Inferior parietal cortex (tissue), 1 donor: ENCODE measurements around the gene ACAD11.
A peak's percentile ranks its signal among the peaks of the same experiment; 100 is the strongest.

Experiments
- DNase-seq: peaks from one replicate; pipeline ENCODE4 v3.0.0-alpha.2; 2016; ENCODE audit errors: extremely low spot score

ACAD11 gene

DNA sequence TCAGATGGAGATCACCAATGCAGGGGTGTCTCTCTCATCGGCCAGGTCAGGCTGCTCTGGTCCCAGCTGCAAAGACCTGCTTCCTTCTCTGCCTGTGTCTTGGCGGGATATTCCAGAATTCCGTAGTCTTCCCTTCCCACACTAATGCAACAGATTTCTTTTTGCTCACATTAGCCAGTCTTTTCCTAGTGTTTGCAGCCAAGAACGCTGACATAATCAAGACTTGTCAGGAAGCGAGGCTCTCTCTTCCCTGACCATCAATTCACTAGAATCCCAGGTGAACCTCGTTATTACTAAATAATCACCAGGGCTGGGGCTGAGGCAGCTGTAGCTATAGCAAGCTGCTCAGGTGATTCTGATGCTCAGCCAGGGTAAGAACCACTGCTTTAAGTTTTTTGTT, 105.8 kb downstream of the ACAD11 start:
- no peak for DNase-seq

GRCh38 chr3:132550579-132551305, 108.9 kb downstream of the ACAD11 start:
- no peak for DNase-seq

DNA sequence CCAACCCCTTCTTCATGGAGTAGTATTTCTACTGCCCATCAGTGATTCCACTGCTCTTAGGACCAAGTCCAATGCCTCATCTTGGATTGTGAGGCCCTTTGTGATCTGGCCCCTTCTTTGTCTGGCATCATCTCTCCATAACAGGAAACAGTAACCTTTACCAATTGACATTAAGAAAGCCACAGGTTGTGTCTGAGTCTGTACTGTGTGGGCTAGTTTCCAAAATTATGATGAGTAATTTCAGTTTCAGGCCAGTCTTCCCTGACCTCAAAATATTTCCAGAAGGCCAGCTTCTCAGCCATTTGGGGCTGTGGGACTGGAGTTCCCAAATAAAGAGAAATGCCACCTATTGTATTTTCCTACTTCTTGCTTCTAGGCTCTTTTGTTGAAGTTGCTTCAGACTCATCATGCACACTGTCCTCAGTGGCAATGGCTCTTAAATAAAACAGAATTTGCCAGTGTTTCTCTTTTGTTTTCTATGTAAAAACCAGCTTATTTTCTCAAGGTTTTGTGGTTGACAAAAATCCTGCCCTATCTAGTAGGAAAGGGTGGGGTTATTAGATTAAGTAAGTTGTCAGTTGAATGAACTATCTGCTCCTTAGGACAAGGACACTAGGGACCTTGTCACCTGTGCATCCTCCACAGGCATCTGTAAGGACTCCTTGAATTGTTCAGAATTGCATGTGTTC, 109.6 kb downstream of the ACAD11 start:
- DNase-seq = no peak

DNA sequence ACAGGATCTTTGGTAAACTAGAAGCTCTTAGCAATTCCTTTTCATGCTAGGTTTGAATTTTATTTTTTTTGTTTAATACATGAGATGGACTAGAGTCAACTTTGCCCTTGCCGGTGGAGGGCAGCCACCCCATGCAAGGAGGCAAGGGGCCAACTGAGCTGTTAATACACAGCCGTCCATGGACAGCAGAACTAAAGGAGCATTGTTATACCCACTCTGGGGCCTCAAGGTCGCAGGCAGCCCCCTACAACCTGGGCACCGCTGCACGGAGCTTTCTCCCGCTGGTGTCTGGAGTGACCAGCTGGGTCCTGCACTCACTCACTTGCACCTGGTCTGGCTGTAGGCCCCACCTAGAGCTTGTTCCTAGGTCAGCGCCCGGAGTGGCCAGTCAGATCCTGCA, 110.4 kb downstream of the ACAD11 start:
- no peak for DNase-seq

DNA sequence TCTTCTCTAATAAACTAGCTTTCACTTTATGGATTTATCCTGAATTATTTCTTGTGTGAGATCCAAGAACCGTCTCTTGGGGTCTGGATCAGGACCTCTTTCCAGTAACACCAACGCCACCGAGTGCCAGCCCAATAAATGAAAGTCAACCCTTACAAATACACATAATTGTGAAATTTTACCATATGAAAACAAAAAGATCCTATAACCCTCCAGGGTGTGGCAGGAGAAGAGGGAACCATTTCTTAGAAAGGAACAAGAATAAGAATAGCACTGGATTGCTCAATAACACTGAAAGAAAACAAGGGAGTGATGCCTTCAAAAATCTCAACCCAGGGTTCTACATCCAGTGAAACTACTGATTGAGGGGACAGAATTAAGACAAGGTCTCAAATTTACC, 114.1 kb downstream of the ACAD11 start:
- DNase-seq = no peak

DNA sequence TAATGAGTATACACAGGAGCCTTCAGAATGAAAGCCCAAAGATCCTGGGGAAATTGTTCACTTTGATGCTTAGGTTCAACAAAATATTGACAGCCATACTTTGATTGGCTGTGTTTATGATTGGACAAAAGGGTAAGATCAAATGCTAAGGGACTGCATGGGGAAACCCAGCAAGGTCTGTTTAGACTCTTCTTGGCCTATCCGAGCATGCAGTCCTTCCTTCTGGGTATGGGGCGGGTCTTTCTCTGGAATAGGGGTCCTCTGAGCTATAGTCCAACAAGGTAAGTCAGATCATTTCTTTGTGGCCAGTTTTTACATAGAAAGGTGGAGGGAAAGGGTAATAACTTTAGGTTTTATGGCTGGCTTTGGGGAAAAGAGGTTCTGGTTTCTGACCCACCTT, 115.5 kb downstream of the ACAD11 start:
- DNase-seq = no peak

DNA sequence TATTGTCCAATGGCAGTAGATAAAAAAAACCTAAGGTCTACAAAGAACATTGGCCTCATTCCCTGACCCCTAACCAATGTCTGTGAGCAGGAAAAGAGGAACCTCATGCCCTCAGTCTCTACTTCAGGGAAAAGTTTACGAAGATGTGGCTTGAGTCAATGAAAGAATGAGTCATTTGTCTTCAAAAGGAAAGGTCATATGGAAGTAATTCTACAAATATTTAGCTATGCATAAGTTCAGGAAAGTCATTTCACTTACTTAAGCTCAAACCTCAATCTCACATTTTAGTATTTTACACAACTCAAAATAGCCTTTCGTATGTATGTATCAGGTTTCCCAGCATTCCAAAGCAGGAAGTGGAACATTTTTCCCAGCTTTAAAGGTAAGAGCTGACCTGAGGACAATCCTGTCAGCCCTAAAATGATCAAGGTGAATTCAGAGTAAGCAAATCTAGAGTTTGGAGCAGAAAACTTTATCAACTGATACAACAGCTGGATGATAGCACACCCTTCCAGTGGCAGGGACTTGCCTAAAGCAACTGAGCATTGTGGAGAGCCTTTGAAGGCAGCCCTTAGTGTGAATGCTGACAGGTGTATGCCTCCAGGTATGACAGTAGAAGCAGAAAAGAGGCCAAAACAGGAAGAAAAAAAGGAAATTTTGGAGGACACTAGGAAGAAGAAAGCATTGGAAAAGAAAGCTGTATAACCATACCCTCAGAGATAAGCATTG, 116.4 kb downstream of the ACAD11 start:
- DNase-seq = no peak

DNA sequence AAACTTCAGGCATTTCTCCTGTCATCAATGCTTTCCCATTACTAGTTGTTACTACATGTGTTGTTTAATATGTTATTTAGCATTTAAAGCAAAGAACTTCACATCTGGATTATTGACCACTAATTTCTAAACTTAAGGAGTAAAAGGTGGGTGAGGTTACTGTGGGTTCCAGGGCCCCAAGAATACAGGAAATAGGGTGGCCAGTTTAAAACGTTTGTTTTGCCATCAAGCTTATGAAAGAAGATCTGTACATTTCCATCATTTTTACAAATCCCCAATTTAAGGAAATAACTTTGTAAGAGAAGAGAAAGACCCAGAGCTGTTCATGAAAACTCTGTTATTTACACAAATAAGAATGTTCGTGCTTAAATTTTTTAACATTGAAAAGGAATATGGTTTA, 117.0 kb downstream of the ACAD11 start:
- no peak for DNase-seq

- DNase-seq = no peak
Observed at GRCh38 chr3:132539681-132540080, 119.9 kb downstream of the ACAD11 start.

GRCh38 chr3:132538072-132538471, 121.5 kb downstream of the ACAD11 start:
- no peak for DNase-seq

DNA sequence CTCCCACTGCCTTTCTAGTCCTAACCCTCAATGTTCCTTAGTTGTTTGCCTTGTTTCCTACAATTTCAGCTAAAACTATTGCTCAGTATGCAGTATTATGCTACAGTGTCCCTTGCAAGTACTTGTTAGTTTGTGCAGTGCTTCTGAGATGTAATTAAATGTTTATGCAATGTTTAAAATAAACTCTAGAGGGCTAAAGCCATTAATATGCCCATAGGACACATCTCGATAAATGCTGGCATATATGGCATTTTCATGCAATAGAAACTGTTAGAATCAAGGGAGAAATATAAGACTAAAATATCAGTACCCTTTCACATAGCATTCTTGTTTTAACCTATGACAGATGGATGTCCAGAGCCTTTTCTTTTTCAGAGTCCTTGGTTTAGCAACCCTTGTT, 122.3 kb downstream of the ACAD11 start:
- no peak for DNase-seq

DNA sequence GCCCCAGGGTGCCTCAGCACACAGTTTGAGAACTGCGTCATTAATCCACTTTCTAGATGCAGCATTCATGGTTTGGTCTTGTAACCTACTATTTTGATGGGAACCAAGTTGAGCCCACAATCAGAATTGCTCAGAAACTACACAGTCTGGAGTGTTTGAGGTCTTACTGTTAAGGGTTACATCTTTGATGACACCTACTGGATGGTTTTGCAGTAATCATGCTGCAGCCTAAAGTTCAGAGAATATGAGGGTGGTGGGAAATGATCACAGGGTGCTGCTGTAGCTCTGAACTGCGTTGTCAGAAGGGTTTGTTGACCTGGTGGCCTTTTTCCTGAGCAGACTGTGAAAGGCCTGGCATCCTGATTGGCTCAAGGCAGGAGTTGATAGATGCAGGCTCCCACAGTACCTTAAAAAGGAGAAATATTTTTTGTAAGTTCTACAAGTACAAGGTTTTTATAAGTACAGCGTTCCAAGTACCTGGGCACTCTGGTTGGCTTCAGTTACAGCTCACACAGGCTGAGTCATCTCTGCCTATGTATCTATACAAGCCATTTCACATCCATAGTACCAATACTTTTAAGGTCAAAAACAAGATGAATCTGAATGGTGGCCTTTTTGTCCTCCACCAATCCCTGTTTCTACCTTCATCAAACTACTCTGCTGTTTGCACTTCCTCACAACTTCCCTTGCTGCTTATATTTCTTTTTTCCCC, 123.0 kb downstream of the ACAD11 start:
- DNase-seq = no peak

DNA sequence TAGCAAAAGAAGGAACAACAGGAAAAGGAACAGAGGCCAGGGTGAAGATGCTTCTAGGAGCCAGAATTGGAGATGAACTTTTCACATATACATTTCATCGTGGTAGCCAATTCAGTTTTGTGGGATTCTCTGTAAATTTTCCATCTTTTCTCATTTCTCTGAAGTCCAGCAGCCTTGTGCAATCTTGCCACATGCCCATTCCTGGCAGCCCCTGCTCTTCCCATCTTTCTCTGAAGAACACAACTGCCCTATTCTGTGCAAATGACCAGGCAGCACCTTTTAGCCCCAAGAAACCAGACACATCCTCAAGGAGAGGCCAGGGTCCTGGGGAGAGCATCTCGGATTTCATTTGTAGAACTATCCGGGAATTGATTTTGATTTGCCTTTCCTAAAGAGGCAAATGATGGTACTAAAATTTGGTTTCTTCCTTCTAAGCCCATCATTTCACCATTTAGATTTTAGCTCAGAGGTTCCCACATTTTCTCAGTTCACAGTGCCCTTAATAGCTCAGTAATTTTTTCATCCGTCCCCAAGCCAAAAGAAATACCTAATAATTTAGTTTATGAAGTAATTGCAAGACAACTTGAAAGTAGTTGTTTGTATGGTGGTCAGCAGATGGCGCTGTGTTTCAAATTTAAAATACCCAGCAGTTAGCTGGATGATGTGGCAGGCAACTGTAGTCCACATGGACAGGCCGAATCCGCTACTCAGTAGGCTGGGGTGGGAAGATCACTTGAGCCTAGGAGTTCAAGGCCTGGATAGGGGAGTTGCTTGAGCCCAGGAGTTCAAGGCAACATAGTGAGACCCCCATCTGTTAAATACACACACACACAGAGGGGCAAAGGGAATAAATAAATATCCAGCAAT, 123.8 kb downstream of the ACAD11 start:
- DNase-seq = peak; percentile 69

DNA sequence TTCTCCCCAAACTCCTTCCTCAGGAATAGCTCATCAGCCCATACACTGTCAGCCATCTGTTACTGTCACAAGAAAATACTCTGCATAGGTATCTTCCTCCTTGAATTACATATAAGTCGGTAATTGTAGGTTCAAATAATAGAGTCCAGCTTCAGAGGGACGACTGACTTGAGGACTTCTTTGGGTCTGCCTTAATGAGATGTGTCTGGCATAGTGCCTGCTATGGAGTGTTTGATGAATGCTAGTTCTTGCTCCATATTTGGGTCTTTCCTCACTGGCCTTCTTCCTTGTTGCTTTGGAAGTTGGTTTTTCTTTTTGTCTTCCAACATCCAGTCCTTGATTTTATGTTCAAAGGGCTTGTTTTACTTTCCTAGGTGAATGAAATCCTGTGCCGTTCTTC, 129.0 kb downstream of the ACAD11 start:
- DNase-seq = no peak

- DNase-seq = no peak
Observed at GRCh38 chr3:132522353-132522752, 137.3 kb downstream of the ACAD11 start.

GRCh38 chr3:132521901-132522300, 137.7 kb downstream of the ACAD11 start:
- peak; percentile 57 for DNase-seq

DNA sequence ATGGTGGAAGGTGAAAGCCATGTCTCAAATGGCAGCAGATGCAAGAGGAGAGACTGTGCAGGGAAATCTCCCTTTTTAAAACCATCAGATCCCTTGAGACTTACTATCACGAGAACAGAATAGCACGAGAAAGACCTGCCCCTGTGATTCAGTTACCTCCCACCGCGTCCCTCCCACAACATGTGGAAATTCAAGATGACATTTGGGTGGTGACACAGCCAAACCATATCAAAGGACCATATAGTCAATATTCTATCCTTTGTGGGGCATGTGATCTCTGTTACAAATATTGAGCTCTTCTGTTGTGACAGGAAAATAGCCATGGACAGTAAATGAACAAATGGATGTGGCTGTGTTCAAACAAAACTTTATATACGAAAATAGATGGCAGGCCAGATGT, 139.7 kb downstream of the ACAD11 start:
- DNase-seq = no peak

DNA sequence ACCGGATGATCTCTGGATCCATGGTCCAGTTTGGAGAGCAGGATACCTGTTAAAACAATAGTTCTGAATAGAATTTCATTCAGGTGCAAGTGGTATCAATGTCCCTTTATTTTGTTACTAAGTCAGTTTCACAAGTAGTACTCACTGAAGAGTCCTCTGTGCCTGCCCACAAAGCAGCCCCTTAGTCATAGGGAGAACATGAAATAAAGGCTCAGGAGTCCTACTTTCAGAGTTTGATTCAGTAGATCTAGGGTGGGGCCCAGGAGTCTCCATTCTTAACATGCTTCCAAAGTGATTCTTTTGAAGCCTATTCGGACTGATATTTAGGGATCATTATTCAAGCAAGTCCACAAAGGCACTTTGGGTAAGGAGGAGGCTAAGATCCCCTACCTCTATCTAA, 142.3 kb downstream of the ACAD11 start:
- DNase-seq = no peak

- no peak for DNase-seq
Observed at GRCh38 chr3:132513057-132513456, 146.6 kb downstream of the ACAD11 start.

DNA sequence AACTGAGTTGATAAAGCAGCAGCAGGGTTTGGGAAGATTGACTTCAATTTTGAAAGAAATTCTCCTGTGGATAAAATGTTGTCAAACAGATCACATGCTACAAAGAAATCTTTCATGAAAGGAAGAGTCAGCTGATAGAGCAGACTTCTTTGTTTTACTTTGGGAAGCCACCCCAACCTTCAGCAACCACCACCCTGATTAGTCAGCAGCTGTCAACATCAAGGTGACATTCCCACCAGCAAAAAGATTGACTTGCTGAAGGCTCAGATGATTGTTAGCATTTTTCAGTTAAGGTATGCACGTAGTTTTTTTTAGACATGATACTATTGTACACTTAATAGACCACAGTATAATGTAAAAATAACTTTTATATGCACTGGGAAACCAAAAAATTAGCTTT, 150.1 kb downstream of the ACAD11 start:
- no peak for DNase-seq

DNA sequence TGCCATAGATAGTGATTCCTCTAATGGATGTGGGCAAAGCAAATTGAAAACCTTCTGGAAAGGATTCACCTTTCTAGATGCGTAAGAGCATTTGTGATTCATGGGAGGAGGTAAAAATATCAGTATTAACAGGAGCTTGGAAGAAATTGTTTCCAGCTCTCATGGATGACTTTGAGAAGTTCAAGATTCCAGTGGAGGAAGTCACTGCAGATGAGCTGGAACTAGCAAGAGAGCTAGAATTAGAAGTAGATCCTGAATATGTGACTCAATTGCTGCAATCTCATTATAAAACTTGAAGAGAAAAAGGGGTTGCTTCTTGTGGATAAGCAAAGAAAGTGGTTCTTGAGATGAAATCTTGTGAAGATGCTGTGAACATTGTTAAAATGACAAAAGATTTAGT, 150.5 kb downstream of the ACAD11 start:
- DNase-seq = no peak
